ENCODE measurements around the gene ANGPTL2.

Gene ANGPTL2

GRCh38 chr9:127116088-127116726 is 6.2 kb downstream of the ANGPTL2 start:
- DNase-seq, result no peak

- no peak for DNase-seq
Measured at GRCh38 chr9:127114606-127115005, 7.8 kb downstream of the ANGPTL2 start.

- DNase-seq, result no peak
Measured at GRCh38 chr9:127113191-127113972, 9.1 kb downstream of the ANGPTL2 start.

- no peak for DNase-seq
Measured at GRCh38 chr9:127112735-127113161, 9.7 kb downstream of the ANGPTL2 start.

GRCh38 chr9:127112056-127112455 is 10.4 kb downstream of the ANGPTL2 start:
- DNase-seq, result no peak

- DNase-seq, result no peak
Measured at GRCh38 chr9:127109212-127109711, 13.2 kb downstream of the ANGPTL2 start.

GRCh38 chr9:127107929-127108876 is 14.2 kb downstream of the ANGPTL2 start:
- no peak for DNase-seq

GRCh38 chr9:127107171-127107928 is 15.1 kb downstream of the ANGPTL2 start:
- DNase-seq, result no peak

GRCh38 chr9:127106466-127106855 is 16.0 kb downstream of the ANGPTL2 start:
- DNase-seq, result no peak

GRCh38 chr9:127105805-127106465 is 16.5 kb downstream of the ANGPTL2 start:
- no peak for DNase-seq

- DNase-seq, result no peak
Measured at GRCh38 chr9:127104581-127105311, 17.7 kb downstream of the ANGPTL2 start.

GRCh38 chr9:127102788-127103187 is 19.6 kb downstream of the ANGPTL2 start:
- DNase-seq, result no peak

- no peak for DNase-seq
Measured at GRCh38 chr9:127102176-127102575, 20.3 kb downstream of the ANGPTL2 start.

- no peak for DNase-seq
Measured at GRCh38 chr9:127099664-127100063, 22.8 kb downstream of the ANGPTL2 start.

GRCh38 chr9:127098916-127099553 is 23.4 kb downstream of the ANGPTL2 start:
- no peak for DNase-seq

- no peak for DNase-seq
Measured at GRCh38 chr9:127097683-127098082, 24.8 kb downstream of the ANGPTL2 start.

GRCh38 chr9:127096208-127096607 is 26.2 kb downstream of the ANGPTL2 start:
- no peak for DNase-seq

GRCh38 chr9:127095411-127095810 is 27.0 kb downstream of the ANGPTL2 start:
- no peak for DNase-seq

- no peak for DNase-seq
Measured at GRCh38 chr9:127093319-127094020, 29.0 kb downstream of the ANGPTL2 start.
